GM19023 (cell line): ENCODE measurements around the gene GNAT1.
"Not testable (repeated sequence)": the region's sequence is repeated elsewhere in the genome, so short reads cannot be mapped to it uniquely, and the experiment has no call there.

ENCODE experiments used
- ATAC-seq: cut with Tn5 transposase; IDR thresholded peaks from one replicate; pipeline ENCODE4 v1.9.1; 2021; ENCODE audit warnings: mild to moderate bottlenecking, moderate library complexity; ENCODE audit not compliant: unreplicated experiment

Gene GNAT1

DNA sequence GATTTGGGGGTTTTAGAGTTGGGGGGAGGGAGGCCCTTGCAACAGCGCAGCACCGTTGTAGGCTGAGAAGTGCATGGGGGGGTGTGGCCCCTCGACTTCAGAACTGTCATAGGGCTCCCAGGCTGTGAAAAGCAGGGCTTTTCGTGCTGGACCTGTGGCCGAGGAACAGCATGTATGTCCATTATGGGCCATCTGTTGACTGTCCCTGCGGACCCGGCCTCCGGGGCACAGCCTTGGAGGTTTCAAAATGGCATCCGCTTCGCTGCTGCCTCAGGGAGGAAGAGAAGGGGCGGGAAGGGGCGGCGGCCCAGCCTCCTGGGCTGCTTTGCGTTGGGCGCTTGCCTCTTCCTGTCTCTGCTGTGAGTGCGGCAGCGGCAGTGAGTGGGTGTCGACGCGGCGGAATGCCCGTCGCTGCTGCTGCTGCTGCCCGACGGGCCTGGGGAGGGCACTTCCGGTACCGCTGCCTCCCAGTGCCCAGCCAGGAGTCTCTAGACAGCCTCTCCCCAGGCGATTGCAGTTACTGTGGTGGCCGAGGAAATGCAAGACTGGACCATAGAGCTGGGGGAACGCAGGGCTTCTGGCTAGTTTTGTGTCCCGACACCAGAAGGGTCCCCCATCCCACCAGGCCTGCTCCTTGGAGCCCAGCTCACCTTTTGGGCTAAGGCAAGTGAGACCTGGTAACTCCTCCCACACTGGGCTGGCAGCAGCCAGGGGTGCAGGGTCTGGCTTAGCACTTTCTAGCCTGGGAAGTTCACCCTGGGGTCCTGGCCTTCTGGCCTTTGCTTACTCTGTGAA is 46.5 kb downstream of the GNAT1 start:
- ATAC-seq, result peak; percentile 19

DNA sequence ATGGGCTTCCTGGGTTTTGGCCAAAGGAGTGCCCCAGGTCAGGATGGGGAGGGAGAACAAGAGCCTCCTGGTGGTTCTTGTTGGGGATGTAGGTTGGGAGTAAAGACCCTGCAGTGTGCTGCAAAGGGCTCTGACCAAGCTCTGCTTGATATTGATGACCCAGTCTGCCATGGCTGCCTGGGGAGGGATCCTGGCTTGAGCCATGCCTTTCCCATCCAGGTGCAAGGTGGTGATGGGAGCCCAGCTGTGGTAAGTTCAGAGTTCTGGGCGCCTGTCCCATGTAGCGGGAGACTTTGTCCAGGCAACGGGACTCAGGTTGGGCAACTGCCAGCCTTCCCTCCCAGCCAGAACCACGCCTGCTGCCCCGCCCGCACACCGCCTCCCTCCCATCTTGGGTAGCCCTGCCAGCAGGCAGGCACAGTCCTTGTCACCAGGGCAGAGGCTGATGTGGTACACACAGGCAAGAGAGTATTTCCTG is 47.2 kb downstream of the GNAT1 start:
- no peak for ATAC-seq

DNA sequence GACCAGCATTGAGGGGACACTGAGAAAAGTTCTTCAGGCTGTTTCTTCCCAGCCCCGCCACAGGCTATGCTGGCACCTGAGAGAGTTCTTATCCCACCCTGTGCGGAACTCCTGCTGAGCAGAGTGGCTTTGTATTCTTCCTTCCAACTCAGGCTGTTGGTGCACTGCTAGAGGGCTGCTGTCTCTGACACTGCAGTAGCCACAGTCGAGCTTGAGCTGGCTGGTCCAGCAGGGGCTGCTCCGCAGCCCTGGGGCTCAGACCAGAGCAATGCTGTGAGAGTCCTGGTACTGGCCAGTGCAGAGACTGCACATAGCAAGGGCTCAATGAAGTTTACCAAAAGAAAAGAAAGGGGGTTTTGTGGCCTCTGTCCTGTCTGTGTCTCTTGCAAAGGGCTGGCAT is 48.2 kb downstream of the GNAT1 start:
- no peak for ATAC-seq

DNA sequence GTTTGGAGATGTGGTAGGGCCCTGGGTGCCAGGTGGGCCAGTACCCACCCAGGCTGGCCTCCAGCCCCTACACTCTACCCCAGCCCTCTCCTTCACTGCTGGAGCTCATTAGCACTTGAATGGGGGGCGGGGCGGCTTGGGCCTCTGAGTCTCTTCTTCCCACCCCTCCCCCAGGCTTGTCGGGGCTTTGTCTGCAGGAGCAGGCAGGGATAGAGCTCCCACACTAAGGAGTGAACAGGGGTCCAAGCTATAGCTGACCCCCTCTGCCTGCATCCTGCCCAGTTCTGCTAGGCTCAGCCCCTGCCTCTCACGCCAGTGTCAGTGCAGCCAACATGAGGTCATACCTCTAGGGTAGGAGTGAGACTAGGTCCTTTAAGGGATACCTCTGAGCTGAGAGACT is 49.8 kb downstream of the GNAT1 start:
- no peak for ATAC-seq

DNA sequence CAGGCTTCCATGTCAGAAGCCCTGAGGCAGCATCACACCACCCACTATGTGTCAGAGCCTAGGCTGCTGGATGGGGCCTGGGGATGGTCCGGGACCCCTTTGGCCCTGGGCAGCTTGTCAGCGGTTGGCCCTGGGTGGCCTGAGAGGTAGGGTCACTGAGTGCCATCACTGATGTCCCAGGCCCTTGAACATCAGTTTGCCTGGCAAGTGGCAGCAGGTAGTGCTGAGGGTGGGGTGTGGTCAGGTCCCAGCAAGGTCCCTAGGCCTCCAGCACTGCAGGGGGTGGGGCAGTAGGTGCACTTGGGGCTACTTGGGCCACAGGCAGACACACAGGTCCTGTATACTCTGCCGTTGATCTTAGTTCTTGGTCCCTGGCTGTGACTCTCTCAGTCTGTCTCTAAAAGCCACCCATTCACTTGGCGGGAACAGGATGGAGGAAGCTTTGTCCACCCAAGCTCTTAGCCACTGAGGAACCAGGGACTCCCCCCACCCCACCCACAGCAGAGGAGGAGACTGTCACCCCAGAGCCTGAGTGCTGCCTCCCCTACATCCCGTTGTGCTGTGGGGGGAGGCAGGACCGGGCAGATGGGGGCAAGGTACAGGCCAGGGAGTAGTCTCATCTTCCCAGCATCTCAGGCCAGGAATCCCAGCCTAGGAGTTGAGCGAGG is 50.4 kb downstream of the GNAT1 start:
- no peak for ATAC-seq

DNA sequence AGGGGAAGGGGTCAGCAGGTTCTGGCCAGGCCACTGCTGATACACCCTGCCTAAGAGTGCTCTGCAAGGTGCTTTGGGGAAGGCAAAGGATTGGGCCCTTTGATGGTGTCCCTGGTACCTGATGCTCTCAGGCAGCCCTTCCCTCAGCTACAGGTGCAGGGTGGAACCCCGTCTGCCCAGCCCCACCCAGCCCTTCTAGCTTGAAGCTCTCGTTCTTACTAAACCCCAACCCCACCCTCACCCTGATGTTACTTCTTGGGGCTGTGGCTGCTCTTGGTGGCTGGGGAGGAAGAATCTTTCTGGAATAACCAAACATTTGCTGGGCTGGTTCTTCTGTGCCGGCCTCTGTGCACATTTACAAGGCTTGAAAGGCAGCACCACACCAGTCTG is 51.0 kb downstream of the GNAT1 start:
- no peak for ATAC-seq

DNA sequence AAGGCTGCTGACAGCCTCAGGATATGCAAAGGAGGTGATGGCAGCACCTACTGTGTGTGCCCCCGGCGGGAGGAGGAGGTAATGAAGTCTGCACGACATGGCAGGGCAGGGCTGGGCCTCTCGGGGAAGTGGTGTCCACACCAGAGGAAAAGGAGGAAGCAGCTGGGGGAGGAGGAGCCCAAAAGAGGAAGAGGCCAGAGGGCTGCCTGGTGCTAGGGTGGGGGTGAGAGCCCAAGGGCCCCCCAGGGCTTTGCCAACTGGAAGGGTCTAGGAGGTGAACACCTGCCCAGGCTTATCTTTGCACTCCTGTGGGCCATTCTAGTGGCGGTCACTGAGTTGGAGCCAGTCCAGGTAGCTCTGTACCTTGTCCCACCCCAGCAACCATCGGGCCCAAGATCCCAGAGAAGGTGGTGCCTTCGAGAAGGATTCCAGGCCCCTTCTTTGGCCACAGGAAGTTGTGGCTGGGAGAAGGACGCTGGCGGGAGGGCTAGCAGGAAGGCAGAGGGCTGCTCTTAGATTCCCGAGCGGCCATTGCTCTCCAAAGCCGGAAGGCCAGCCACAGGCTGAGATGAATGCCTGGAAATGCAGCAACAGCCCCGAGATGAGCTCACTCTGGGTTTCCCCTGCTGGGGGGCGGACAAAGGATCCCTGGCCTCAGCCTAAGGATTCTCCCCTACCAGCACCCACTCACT is 51.6 kb downstream of the GNAT1 start:
- ATAC-seq, result no peak

DNA sequence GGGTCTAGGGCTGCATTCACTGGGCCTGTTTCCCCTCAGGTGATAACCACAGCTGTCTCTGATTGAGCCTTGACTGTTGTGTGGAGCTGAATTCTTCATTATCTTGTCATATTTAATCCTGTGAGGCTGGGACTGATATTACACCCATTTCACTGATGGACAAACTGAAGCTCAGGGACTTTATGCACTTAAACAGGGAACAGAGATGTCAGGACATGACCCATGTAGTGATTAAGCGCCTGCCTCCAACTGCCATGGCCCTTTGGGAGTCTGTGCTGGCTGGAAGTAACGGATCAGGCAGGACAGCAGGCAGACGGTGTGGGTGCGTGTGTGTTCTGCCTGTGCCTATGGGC is 52.1 kb downstream of the GNAT1 start:
- no peak for ATAC-seq

DNA sequence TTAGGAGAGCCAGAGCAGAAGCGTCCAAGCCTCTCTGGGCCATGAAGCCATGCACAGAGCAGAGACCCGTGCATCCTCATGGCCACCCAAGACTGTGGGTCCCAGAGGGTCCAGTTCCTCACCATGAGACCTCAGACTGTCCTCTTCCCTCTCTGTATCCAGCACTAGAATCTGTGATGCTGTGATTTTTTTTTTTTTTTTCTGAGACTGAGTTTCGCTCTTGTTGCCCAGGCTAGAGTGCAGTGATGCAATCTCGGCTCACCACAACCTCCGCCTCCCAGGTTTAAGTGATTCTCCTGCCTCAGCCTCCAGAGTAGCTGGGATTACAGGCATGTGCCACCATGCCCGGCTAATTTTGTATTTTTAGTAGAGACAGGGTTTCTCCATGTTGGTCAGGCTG is 53.4 kb downstream of the GNAT1 start:
- ATAC-seq, result not testable (repeated sequence)

DNA sequence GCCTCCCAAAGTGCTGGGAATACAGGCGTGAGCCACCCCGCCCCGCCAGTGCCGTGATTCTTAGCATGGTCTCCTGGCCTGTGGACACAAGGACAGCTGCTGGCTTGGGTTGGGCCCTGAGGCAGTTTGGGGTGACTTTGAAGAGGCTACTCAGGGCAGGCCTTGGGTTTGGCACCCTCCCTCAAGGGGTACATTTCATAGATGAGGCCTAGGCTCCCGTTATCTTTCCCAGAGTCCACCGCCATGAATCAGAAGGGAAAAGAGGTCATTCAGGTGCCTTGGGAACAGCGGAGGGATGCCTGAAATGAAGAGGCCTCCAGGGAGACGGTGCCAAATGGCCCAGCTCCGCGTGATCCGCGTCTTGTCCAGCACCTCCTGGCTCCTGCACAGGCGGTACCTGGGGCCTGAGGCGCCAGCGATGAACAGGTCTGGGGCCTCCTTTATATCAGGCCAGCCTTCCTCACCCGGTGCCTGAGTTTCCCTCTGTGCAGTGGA is 53.9 kb downstream of the GNAT1 start:
- no peak for ATAC-seq

DNA sequence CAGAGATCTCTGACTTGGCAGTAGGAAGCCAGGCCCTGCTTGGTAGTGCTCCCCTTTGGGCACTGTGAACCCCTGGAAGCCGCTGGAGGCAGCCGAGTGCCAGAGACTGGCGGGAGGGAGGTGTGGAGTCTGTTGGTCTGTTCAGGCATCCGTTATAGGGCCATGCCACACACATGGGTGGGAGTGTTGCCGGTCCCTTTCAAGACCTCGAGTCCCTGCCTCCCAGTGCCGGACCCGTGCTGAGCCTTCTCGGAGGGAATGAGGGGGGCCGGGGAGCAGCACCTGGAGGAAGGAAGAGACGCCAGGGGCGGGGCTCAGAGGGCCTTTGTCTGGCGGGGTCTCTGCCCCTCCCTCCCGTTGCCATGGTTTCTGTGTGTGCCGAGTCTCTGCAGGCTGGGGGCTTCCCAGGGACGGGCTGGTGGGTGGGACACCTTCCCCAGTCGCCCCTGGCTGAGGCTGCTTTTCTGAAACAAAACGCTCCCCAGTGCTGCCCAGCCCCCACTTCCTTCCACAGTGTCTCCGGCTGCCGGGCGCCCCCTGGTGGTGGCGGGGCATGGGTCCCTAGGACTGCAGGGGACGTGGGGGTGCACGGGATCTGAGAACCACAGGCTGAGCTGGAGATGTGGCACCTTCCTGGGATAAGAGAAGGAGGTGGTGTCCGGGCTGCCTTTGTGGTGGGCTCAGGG is 54.6 kb downstream of the GNAT1 start:
- peak; percentile 77 for ATAC-seq

DNA sequence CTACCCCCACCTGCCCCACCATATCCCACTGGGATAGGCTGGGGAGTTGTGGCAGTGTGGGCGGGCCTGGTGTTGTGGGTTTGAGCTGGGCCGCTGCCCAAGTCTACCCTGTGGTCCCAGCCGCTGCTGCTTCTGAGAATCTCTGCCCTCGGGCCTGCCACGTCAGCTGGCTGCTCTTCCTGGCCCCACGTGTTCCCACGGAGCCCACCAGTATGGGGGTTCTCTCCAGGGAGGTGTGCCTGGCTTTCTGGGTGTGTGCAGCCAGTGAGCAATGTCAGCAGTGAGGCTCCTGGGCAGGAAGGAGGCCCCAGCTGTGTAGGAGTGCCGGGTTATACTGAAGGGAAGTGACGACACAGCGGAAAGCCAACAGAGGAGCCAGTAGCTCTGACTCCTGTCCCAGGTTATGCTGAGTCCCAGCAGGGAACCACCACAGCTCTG is 55.1 kb downstream of the GNAT1 start:
- ATAC-seq, result peak; percentile 52
